GM23338 (cell line): Measurements from ENCODE around the gene RNF150. TPM values are rescaled to one million over a fixed set of nuclear protein-coding genes. Genes with fewer than 3 reads are reported as not detected.
"Not testable (repeated sequence)": the region's sequence is repeated elsewhere in the genome, so short reads cannot be mapped to it uniquely, and the experiment has no call there.

Experiments
- ATAC-seq: fragments of 200-7000 bp; cut with Tn5 transposase; 3 replicates; pipeline ENCODE4 v1.9.1; 2020
- DNase-seq: peaks from one replicate; pipeline ENCODE4 v3.0.0-alpha.2; 2015; ENCODE audit warnings: low spot score
- H2AFZ ChIP-seq: fragments of 200-600 bp; sonication (generic); 2 replicates; pipeline ENCODE4 v1.8.0; 2016; ENCODE audit warnings: antibody characterized with exemption, mild to moderate bottlenecking, moderate library complexity
- H3F3A ChIP-seq: fragments of 200-600 bp; sonication (generic); replicated peaks from 2 replicates; pipeline ENCODE4 v1.8.0; 2017; ENCODE audit warnings: antibody characterized with exemption, mixed run types, low read depth
- H3K27ac ChIP-seq: fragments of 200-600 bp; sonication (generic); 2 replicates; pipeline ENCODE4 v1.6.1; 2016; ENCODE audit warnings: low read depth
- H3K27me3 ChIP-seq: fragments of 200-600 bp; sonication (generic); 2 replicates; pipeline ENCODE4 v1.8.0; 2016; ENCODE audit warnings: mild to moderate bottlenecking, mixed run types, moderate library complexity; ENCODE audit not compliant: insufficient read depth
- H3K36me3 ChIP-seq: fragments of 200-600 bp; sonication (generic); 2 replicates; pipeline ENCODE4 v1.8.0; 2016; ENCODE audit warnings: mild to moderate bottlenecking; ENCODE audit not compliant: insufficient read depth
- H3K4me1 ChIP-seq: fragments of 200-600 bp; sonication (generic); 2 replicates; pipeline ENCODE4 v1.8.0; 2016; ENCODE audit warnings: mild to moderate bottlenecking, moderate library complexity; ENCODE audit not compliant: insufficient read depth
- H3K4me2 ChIP-seq: fragments of 200-600 bp; sonication (generic); 2 replicates; pipeline ENCODE4 v1.7.1; 2017; ENCODE audit warnings: mixed run types
- H3K4me3 ChIP-seq: fragments of 200-600 bp; sonication (generic); 2 replicates; pipeline ENCODE4 v1.6.1; 2016; ENCODE audit warnings: mixed run types
- H3K79me2 ChIP-seq: fragments of 200-600 bp; sonication (generic); replicated peaks from 2 replicates; pipeline ENCODE4 v1.8.0; 2017; ENCODE audit warnings: mild to moderate bottlenecking; ENCODE audit not compliant: insufficient read depth
- H3K9me2 ChIP-seq: fragments of 200-600 bp; sonication (generic); 2 replicates; pipeline ENCODE4 v1.8.0; 2017; ENCODE audit not compliant: insufficient read depth
- H4K20me1 ChIP-seq: fragments of 200-600 bp; sonication (generic); replicated peaks from 2 replicates; pipeline ENCODE4 v1.8.0; 2017; ENCODE audit warnings: mild to moderate bottlenecking; ENCODE audit not compliant: insufficient read depth
- H3K27ac Mint-ChIP-seq: 2 replicates; pipeline ENCODE4 v1.8.0; 2020; ENCODE audit warnings: inconsistent platforms, mild to moderate bottlenecking, moderate library complexity, mixed read lengths
- H3K27me3 Mint-ChIP-seq: 3 replicates; pipeline ENCODE4 v1.8.0; 2022; ENCODE audit warnings: low read depth, mild to moderate bottlenecking, moderate library complexity, mixed read lengths, inconsistent platforms; ENCODE audit not compliant: insufficient read depth, poor library complexity
- H3K36me3 Mint-ChIP-seq: 3 replicates; pipeline ENCODE4 v1.8.0; 2021; ENCODE audit warnings: low read depth, mild to moderate bottlenecking, inconsistent platforms, moderate library complexity, mixed read lengths
- H3K4me1 Mint-ChIP-seq: 3 replicates; pipeline ENCODE4 v1.8.0; 2020; ENCODE audit warnings: mild to moderate bottlenecking, inconsistent platforms, mixed read lengths
- H3K4me3 Mint-ChIP-seq: 3 replicates; pipeline ENCODE4 v1.8.0; 2021; ENCODE audit warnings: moderate library complexity, mild to moderate bottlenecking, inconsistent platforms, mixed read lengths
- H3K9me3 Mint-ChIP-seq: 3 replicates; pipeline ENCODE4 v1.8.0; 2020; ENCODE audit warnings: moderate library complexity, mild to moderate bottlenecking, inconsistent platforms, mixed read lengths
- EZH2 ChIP-seq: fragments of 200-600 bp; sonication (generic); IDR thresholded peaks from one replicate; pipeline ENCODE4 v1.8.0; 2017; ENCODE audit warnings: antibody characterized with exemption, mild to moderate bottlenecking, low read depth; ENCODE audit not compliant: unreplicated experiment
- POLR2AphosphoS5 ChIP-seq: IDR thresholded peaks from 2 replicates; pipeline ENCODE4 v1.6.1; 2016; ENCODE audit warnings: antibody characterized with exemption, low read depth
- ZNF114 ChIP-seq: fragments of 250-450 bp; sonication (Bioruptor Pico); IDR thresholded peaks from 2 replicates; pipeline ENCODE4 v1.5.0; 2020; ENCODE audit warnings: mild to moderate bottlenecking, moderate library complexity
- polyA plus RNA-seq: library from polyadenylated mRNA; unstranded; fragments of >200 nt; fragmentation: Nextera tagmentation; extraction: Ambion mirVana; gene quantifications from 2 replicates; pipeline ENCODE4 v1.2.1, GENCODE V29; 2016
- total RNA-seq: library from RNA; depleted of rRNA; stranded (reverse); fragments of >200 nt; shearing (Covaris generic); gene quantifications from 2 replicates; pipeline ENCODE4 v1.2.3, GENCODE V29; 2014
- TF ChIP-seq, protein P1 (sequence below): fragments of 250-450 bp; sonication (Bioruptor Pico); IDR thresholded peaks from 2 replicates; pipeline ENCODE4 v1.5.0; 2020; ENCODE audit warnings: mild to moderate bottlenecking, moderate library complexity
- TF ChIP-seq, protein P2 (sequence below), 2 experiments: fragments of 200-600 bp in 1 of 2; sonication (generic) in 1 of 2; conservative IDR thresholded peaks; 2 replicates each; pipeline versions ENCODE4 v1.5.1 to v1.6.1; 2016 to 2017; ENCODE audit warnings: antibody characterized with exemption in 2 of 2, low read depth in 2 of 2, mild to moderate bottlenecking in 2 of 2, moderate library complexity in 1 of 2

Gene RNF150
- total and polyA plus RNA-seq, 2 experiments from 2014 or later = 1.3 to 6.1 TPM

DNA sequence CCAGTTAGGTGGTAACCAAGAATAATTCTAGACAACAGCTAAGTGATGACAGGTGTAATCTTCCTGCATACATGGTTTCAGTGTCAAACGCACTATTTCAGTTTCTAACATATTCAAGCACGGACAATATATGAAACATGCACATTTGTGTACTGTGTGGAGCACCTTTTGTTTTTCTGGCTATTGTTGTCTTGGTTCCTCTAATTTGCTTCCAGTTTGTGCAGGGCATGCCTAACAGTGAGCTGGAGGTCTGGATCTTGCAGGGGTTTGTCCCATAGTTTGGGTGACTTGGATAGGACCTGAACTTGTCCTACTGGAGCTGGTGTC is 306.6 kb downstream of the RNF150 start (continued):
- TF ChIP-seq, protein P1, sequence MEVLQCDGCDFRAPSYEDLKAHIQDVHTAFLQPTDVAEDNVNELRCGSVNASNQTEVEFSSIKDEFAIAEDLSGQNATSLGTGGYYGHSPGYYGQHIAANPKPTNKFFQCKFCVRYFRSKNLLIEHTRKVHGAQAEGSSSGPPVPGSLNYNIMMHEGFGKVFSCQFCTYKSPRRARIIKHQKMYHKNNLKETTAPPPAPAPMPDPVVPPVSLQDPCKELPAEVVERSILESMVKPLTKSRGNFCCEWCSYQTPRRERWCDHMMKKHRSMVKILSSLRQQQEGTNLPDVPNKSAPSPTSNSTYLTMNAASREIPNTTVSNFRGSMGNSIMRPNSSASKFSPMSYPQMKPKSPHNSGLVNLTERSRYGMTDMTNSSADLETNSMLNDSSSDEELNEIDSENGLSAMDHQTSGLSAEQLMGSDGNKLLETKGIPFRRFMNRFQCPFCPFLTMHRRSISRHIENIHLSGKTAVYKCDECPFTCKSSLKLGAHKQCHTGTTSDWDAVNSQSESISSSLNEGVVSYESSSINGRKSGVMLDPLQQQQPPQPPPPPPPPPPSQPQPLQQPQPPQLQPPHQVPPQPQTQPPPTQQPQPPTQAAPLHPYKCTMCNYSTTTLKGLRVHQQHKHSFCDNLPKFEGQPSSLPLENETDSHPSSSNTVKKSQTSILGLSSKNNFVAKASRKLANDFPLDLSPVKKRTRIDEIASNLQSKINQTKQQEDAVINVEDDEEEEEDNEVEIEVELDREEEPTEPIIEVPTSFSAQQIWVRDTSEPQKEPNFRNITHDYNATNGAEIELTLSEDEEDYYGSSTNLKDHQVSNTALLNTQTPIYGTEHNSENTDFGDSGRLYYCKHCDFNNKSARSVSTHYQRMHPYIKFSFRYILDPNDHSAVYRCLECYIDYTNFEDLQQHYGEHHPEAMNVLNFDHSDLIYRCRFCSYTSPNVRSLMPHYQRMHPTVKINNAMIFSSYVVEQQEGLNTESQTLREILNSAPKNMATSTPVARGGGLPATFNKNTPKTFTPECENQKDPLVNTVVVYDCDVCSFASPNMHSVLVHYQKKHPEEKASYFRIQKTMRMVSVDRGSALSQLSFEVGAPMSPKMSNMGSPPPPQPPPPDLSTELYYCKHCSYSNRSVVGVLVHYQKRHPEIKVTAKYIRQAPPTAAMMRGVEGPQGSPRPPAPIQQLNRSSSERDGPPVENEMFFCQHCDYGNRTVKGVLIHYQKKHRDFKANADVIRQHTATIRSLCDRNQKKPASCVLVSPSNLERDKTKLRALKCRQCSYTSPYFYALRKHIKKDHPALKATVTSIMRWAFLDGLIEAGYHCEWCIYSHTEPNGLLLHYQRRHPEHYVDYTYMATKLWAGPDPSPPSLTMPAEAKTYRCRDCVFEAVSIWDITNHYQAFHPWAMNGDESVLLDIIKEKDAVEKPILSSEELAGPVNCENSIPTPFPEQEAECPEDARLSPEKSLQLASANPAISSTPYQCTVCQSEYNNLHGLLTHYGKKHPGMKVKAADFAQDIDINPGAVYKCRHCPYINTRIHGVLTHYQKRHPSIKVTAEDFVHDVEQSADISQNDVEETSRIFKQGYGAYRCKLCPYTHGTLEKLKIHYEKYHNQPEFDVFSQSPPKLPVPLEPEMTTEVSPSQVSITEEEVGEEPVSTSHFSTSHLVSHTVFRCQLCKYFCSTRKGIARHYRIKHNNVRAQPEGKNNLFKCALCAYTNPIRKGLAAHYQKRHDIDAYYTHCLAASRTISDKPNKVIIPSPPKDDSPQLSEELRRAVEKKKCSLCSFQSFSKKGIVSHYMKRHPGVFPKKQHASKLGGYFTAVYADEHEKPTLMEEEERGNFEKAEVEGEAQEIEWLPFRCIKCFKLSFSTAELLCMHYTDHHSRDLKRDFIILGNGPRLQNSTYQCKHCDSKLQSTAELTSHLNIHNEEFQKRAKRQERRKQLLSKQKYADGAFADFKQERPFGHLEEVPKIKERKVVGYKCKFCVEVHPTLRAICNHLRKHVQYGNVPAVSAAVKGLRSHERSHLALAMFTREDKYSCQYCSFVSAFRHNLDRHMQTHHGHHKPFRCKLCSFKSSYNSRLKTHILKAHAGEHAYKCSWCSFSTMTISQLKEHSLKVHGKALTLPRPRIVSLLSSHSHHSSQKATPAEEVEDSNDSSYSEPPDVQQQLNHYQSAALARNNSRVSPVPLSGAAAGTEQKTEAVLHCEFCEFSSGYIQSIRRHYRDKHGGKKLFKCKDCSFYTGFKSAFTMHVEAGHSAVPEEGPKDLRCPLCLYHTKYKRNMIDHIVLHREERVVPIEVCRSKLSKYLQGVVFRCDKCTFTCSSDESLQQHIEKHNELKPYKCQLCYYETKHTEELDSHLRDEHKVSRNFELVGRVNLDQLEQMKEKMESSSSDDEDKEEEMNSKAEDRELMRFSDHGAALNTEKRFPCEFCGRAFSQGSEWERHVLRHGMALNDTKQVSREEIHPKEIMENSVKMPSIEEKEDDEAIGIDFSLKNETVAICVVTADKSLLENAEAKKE = no peak
- TF ChIP-seq EZH2 = no peak
- no peak for TF ChIP-seq ZNF114 (CRISPR knock-in tag)

DNA sequence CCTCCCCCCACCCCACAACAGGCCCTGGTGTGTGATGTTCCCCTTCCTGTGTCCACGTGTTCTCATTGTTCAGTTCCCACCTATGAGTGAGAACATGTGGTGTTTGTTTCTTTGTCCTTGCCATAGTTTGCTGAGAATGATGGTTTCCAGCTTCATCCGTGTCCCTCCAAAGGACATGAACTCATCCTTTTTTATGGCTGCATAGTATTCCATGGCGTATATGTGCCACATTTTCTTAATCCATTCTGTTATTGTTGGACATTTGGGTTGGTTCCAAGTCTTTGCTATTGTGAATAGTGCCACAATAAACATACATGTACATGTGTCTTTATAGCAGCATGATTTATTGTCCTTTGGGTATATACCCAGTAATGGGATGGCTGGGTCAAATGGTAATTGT is 312.7 kb downstream of the RNF150 start:
- H3K27me3 ChIP-seq, H3K36me3 Mint-ChIP-seq, H3K27me3 Mint-ChIP-seq: not testable (repeated sequence)

DNA sequence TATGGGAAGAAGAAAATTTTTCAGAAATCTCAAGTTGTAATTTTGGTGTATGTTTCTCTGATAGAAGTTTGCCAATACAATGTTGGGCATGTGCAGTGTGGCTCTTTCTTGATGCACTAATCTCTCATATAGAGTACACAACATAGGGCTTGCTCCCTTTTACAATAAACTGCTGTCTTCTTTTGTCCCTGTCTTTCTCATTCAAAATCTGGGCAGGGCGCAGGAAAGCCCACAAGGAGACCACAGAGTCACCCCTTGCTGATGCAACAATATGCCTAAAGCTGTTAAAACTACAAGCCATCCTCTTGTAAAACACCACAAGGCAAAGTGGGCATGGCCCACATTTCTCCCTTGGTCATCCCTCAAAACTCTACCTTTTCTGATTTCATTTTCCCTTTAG is 313.7 kb downstream of the RNF150 start:
- H3K27ac Mint-ChIP-seq = peak overlapping the region; percentile 86
- Histone ChIP-seq H3K4me2 (no peak overlapping the region), H3K4me1 (no peaks in the 10 kb centered on the region), H3K79me2 (no peaks in the 10 kb centered on the region), H3K4me3 (no peak overlapping the region), H3K27ac (no peak overlapping the region), H3K36me3 (no peaks in the 10 kb centered on the region), H3K9me2 (no peaks in the 10 kb centered on the region), H3K27me3 (no peaks in the 10 kb centered on the region), H3F3A (no peaks in the 10 kb centered on the region), H2AFZ (no peak overlapping the region), H4K20me1 (no peaks in the 10 kb centered on the region)
- no peak overlapping the region for H3K4me3 Mint-ChIP-seq
- ATAC-seq = peak; percentile 33; the same call in 2 of the 3 replicates
- H3K36me3 Mint-ChIP-seq = no peaks in the 10 kb centered on the region
- DNase-seq = no peak
- H3K4me1 Mint-ChIP-seq = peaks cover 19% of the 10 kb centered on the region
- H3K9me3 Mint-ChIP-seq = peaks cover 11% of the 10 kb centered on the region; the same call in 2 of the 3 replicates
- H3K27me3 Mint-ChIP-seq = no peaks in the 10 kb centered on the region
- TF ChIP-seq, protein P2, sequence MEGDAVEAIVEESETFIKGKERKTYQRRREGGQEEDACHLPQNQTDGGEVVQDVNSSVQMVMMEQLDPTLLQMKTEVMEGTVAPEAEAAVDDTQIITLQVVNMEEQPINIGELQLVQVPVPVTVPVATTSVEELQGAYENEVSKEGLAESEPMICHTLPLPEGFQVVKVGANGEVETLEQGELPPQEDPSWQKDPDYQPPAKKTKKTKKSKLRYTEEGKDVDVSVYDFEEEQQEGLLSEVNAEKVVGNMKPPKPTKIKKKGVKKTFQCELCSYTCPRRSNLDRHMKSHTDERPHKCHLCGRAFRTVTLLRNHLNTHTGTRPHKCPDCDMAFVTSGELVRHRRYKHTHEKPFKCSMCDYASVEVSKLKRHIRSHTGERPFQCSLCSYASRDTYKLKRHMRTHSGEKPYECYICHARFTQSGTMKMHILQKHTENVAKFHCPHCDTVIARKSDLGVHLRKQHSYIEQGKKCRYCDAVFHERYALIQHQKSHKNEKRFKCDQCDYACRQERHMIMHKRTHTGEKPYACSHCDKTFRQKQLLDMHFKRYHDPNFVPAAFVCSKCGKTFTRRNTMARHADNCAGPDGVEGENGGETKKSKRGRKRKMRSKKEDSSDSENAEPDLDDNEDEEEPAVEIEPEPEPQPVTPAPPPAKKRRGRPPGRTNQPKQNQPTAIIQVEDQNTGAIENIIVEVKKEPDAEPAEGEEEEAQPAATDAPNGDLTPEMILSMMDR (conservative IDR thresholded peaks at IDR 0.05; ENCODE audit: low read depth in 2 of 2) = no peak
- no peak for TF ChIP-seq POLR2AphosphoS5

More for the DNA sequence above, 312.7 kb downstream of the RNF150 start:
- H3F3A ChIP-seq, H3K4me1 ChIP-seq, ATAC-seq, DNase-seq, H3K4me3 ChIP-seq, H3K79me2 ChIP-seq, H3K36me3 ChIP-seq, H2AFZ ChIP-seq, H4K20me1 ChIP-seq, H3K9me2 ChIP-seq, H3K4me2 ChIP-seq, H3K4me3 Mint-ChIP-seq, H3K27ac ChIP-seq, H3K27ac Mint-ChIP-seq: not testable (repeated sequence)
- Mint-ChIP-seq H3K9me3 (peaks cover 11% of the 10 kb centered on the region; the same call in 2 of the 3 replicates), H3K4me1 (peaks cover 19% of the 10 kb centered on the region)
